Hematopoietic multipotent progenitor cell treated with erythropoietin and hydrocortisone succinate and interleukin-3 and kit ligand, for 8 days (in vitro differentiated cells): ENCODE data around the gene GMPR.

Experiments used
- DNase-seq: peaks from one replicate; pipeline ENCODE4 v3.0.0-alpha.2; 2015

The GMPR gene

GRCh38 chr6:16334671-16335070 lies 96.3 kb downstream of the GMPR start:
- DNase-seq: no peak

GRCh38 chr6:16335176-16335575 lies 96.8 kb downstream of the GMPR start:
- no peak for DNase-seq

GRCh38 chr6:16336056-16336818 lies 97.8 kb downstream of the GMPR start:
- DNase-seq: no peak

GRCh38 chr6:16336911-16337294 lies 98.5 kb downstream of the GMPR start:
- DNase-seq: no peak

GRCh38 chr6:16337295-16337975 lies 99.0 kb downstream of the GMPR start:
- DNase-seq: no peak

GRCh38 chr6:16338577-16339264 lies 100.3 kb downstream of the GMPR start:
- DNase-seq: no peak

- DNase-seq: no peak
Observed at GRCh38 chr6:16339265-16339587, 100.8 kb downstream of the GMPR start.

- DNase-seq: no peak
Observed at GRCh38 chr6:16343593-16343992, 105.2 kb downstream of the GMPR start.

- DNase-seq: no peak
Observed at GRCh38 chr6:16344756-16345155, 106.4 kb downstream of the GMPR start.
